Peyer's patch (tissue), 4 donors: ENCODE data around the gene ATP2C2. TPM values are rescaled to one million over a fixed set of nuclear protein-coding genes. Genes with fewer than 3 reads are reported as not detected.

Experiments used
- DNase-seq, 3 donors: peaks; one replicate each; pipeline ENCODE4 v3.0.0-alpha.2; 2017 to 2019
- H3K27ac ChIP-seq, 4 donors: fragments of 200-600 bp; sonication (generic); one replicate each; pipeline ENCODE4 v1.5.1; 2016 to 2019
- H3K27me3 ChIP-seq, 2 donors: fragments of 200-600 bp; sonication (generic); one replicate each; pipeline ENCODE4 v1.5.1; 2019
- H3K36me3 ChIP-seq, 3 donors: fragments of 200-600 bp; sonication (generic); one replicate each; pipeline ENCODE4 v1.5.1; 2016 to 2019
- H3K4me1 ChIP-seq, 4 donors: fragments of 200-600 bp; sonication (generic); one replicate each; pipeline ENCODE4 v1.5.1; 2016 to 2019
- H3K4me3 ChIP-seq, 4 donors: fragments of 200-600 bp; sonication (generic); 1 replicate in 3 of 4; 2 replicates in 1 of 4; pipeline ENCODE4 v1.5.1; 2016 to 2019; ENCODE audit warnings: mild to moderate bottlenecking in 1 of 4
- H3K9me3 ChIP-seq, 4 donors: fragments of 200-600 bp; sonication (generic); one replicate each; pipeline ENCODE4 v1.5.1; 2016 to 2019; ENCODE audit warnings: mild to moderate bottlenecking in 1 of 4
- POLR2A ChIP-seq, 2 donors: fragments of 450-650 bp; IDR thresholded peaks; one replicate each; pipeline ENCODE4 v1.5.1; 2017; ENCODE audit warnings: antibody characterized with exemption in 2 of 2, mild to moderate bottlenecking in 2 of 2, moderate library complexity in 2 of 2
- total RNA-seq, 4 donors: library from RNA; depleted of rRNA; stranded (reverse); fragments of >200 nt; gene quantifications; one replicate each; pipeline ENCODE4 v1.1.0, GENCODE V29; 2016
- TF ChIP-seq, protein P1 (sequence below), 6 experiments: fragments of 450-650 bp in 4 of 6; fragments of 200-600 bp in 2 of 6; sonication (generic) in 1 of 6; IDR thresholded peaks; one replicate each; pipeline ENCODE4 v1.5.1; 2017 to 2019; ENCODE audit warnings: antibody characterized with exemption in 6 of 6, mild to moderate bottlenecking in 3 of 6, moderate library complexity in 1 of 6

ATP2C2 gene
- total RNA-seq, 4 donors from 2014 or later, result 84.2 to 148 (median 115) TPM

DNA sequence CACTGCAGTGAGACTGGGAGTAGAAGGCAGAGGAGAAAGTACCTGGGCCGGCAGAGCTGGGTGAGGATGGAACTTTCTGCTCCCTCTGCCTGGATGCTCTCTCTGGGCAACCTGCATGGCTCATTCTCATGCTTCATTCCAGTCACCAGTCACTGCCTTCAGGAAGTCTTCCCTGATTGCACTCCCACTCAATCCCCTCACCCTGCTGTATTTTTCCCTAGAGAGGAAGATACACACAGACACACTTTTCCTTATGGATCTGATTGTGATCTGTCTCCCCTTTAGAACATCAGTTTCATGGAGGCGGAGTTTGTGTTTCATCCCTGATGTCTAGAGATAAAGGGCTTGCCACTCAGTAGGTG lies 91.2 kb downstream of the ATP2C2 start:
- H3K27ac ChIP-seq, result no peak overlapping the region

DNA sequence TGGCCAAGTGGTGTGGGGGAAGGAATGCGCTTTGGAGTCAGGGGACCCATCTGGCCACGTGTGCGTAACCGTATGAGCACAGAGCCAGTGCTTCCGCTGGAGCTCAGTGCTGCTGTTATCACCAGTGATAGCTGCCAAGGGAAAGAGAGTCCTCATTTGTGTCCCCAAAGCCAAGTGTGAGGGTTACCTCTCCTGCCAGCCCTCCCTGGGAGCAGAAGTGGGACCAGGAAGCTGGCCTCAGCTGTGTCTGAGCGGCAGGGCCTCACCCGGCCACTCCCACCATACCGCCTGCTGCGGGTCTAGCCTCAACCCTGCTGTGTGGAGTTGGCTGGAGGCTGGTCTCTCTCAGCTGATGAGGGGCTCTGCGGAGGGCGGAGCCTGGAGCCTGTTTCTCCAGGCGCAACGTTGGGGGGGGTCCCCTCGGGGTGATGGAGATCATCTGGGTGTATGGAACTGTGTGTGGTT lies 91.6 kb downstream of the ATP2C2 start:
- Histone ChIP-seq H3K9me3 (no peaks in the 10 kb centered on the region), H3K27me3 (no peaks in the 10 kb centered on the region), H3K4me1 (no peaks in the 10 kb centered on the region), H3K4me3 (no peak overlapping the region), H3K27ac (no peak overlapping the region), H3K36me3 (peaks cover 0 to 50% (median 0%) of the 10 kb centered on the region in 3 donors)
- TF ChIP-seq POLR2A (IDR thresholded peaks at IDR 0.05), result no peak
- TF ChIP-seq, protein P1, sequence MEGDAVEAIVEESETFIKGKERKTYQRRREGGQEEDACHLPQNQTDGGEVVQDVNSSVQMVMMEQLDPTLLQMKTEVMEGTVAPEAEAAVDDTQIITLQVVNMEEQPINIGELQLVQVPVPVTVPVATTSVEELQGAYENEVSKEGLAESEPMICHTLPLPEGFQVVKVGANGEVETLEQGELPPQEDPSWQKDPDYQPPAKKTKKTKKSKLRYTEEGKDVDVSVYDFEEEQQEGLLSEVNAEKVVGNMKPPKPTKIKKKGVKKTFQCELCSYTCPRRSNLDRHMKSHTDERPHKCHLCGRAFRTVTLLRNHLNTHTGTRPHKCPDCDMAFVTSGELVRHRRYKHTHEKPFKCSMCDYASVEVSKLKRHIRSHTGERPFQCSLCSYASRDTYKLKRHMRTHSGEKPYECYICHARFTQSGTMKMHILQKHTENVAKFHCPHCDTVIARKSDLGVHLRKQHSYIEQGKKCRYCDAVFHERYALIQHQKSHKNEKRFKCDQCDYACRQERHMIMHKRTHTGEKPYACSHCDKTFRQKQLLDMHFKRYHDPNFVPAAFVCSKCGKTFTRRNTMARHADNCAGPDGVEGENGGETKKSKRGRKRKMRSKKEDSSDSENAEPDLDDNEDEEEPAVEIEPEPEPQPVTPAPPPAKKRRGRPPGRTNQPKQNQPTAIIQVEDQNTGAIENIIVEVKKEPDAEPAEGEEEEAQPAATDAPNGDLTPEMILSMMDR (IDR thresholded peaks at IDR 0.05), result no peak
- peak in 1 of 3 donors; percentile 38 for DNase-seq

More for the DNA sequence above, 91.2 kb downstream of the ATP2C2 start:
- Histone ChIP-seq H3K4me1 (no peaks in the 10 kb centered on the region), H3K4me3 (no peak overlapping the region), H3K9me3 (no peaks in the 10 kb centered on the region), H3K36me3 (peaks cover 0 to 46% (median 0%) of the 10 kb centered on the region in 3 donors), H3K27me3 (no peaks in the 10 kb centered on the region)
- TF ChIP-seq POLR2A (IDR thresholded peaks at IDR 0.05), result no peak
- TF ChIP-seq, protein P1 (IDR thresholded peaks at IDR 0.05), result no peak
- DNase-seq, result no peak

DNA sequence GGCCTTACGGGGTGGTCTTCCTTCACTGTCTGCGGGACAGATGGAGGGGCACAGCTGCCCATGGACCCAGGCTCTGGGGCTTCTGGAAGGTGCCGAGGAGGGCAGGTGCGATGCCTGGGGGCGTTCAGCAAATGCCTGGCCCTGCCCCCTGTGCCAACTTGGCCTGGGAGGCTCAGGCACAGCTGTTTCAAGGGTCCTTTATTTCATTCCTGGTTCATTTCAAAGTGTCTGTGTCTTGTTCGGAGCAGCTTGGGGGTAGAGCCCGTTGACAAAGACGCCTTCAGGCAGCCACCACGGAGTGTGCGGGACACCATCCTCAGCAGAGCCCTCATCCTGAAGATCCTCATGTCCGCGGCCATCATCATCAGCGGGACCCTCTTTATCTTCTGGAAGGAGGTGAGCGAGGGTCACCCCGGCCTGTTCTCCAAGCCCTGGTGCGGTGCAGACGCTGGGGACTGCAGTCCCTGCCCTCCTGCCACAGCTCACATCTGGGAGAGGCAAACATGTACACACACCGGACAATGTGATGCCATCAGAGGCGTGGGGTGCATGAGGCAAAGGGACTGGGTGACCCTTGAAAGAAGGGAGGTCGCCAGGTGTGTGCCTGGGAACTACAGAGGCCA lies 92.2 kb downstream of the ATP2C2 start:
- H3K4me1 ChIP-seq, result no peaks in the 10 kb centered on the region
- H3K4me3 ChIP-seq, result no peak overlapping the region
- H3K27ac ChIP-seq, result no peak overlapping the region
- H3K27me3 ChIP-seq, result no peaks in the 10 kb centered on the region
- H3K36me3 ChIP-seq, result peaks cover 0 to 53% (median 0%) of the 10 kb centered on the region in 3 donors
- H3K9me3 ChIP-seq, result no peaks in the 10 kb centered on the region
- peak in 2 of 3 donors; percentile 28 to 38 for DNase-seq
- TF ChIP-seq, protein P1 (IDR thresholded peaks at IDR 0.05), result no peak
- no peak for TF ChIP-seq POLR2A (IDR thresholded peaks at IDR 0.05)

DNA sequence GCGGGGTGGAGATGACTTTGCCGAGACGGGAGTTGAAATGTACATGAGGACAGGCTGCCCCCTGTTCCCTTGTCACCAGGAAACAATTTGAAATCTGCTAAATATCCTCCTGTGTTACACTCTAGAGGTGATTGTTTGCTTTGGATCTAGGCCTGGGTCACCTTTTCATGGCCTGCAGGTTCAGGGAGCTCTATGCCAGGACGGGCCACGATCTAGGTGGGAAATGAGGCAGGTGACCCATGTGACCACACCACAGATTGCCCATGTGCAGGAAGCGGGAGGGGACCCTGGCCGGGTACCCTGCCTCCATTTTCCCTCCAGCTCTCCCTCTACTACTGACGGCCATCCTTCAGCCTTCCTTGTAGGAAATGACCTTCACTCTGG lies 92.7 kb downstream of the ATP2C2 start:
- no peaks in the 10 kb centered on the region for H3K9me3 ChIP-seq
- no peak overlapping the region for H3K27ac ChIP-seq
- TF ChIP-seq, protein P1 (IDR thresholded peaks at IDR 0.05), result no peak
- TF ChIP-seq POLR2A (IDR thresholded peaks at IDR 0.05), result no peak
- H3K27me3 ChIP-seq, result no peaks in the 10 kb centered on the region
- no peaks in the 10 kb centered on the region for H3K4me1 ChIP-seq
- peaks cover 0 to 53% (median 0%) of the 10 kb centered on the region in 3 donors for H3K36me3 ChIP-seq
- H3K4me3 ChIP-seq, result no peak overlapping the region
- DNase-seq, result peak in 1 of 3 donors; percentile 41

DNA sequence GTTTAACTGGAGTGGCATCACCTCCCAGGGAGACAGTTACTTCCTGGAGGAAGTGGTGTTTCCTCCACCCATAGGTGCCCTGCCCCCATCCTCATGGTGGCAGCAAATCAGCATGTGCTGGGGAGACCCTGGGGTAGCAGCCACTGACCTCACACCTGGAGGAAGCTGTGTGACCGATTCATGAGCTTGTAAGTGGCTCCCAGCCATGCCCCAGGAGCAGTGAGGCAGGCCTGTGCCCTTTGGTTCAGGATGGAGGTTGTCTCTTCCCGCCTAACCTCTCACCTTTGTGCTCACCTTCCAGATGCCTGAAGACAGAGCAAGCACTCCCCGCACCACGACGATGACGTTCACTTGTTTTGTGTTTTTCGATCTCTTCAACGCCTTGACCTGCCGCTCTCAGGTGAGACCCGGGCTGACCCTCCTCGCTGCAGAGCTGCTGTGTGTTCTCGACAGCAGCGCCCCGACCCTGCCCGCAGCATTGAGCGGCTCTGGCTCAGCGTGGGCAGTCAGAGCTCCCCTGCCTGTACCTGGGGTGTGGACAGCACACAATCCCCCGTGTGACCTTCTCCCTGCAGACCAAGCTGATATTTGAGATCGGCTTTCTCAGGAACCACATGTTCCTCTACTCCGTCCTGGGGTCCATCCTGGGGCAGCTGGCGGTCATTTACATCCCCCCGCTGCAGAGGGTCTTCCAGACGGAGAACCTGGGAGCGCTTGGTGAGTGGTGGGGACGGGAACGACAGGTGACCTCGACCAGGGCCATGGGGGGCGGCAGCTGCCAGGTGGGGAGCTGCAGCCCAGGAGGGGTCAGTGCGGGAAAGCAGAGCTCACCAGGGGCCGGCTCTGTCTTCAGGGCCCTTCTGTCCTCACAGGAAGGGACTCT lies 93.3 kb downstream of the ATP2C2 start:
- Histone ChIP-seq H3K9me3 (no peaks in the 10 kb centered on the region), H3K27ac (no peak overlapping the region), H3K27me3 (no peaks in the 10 kb centered on the region), H3K4me3 (no peak overlapping the region), H3K4me1 (no peaks in the 10 kb centered on the region), H3K36me3 (peaks cover 0 to 53% (median 0%) of the 10 kb centered on the region in 3 donors)
- TF ChIP-seq, protein P1 (IDR thresholded peaks at IDR 0.05), result no peak
- no peak for TF ChIP-seq POLR2A (IDR thresholded peaks at IDR 0.05)
- DNase-seq, result peak in 2 of 3 donors; percentile 30 to 43
